Ascending aorta (tissue), 2 donors: ENCODE data around the gene TBC1D19. TPM values are rescaled to one million over a fixed set of nuclear protein-coding genes. Genes with fewer than 3 reads are reported as not detected.
"Not testable (repeated sequence)": the region's sequence is repeated elsewhere in the genome, so short reads cannot be mapped to it uniquely, and the experiment has no call there.

Experiments used
- DNase-seq, 2 donors: peaks; one replicate each; pipeline ENCODE4 v3.0.0-alpha.2; 2019; ENCODE audit warnings: low spot score in 2 of 2
- H3K27ac ChIP-seq, 2 donors: fragments of 200-600 bp; sonication (generic); one replicate each; pipeline ENCODE4 v1.5.1; 2016 to 2017; ENCODE audit warnings: mild to moderate bottlenecking in 1 of 2
- H3K27me3 ChIP-seq: fragments of 200-600 bp; sonication (generic); one replicate; pipeline ENCODE4 v1.5.1; 2017
- H3K36me3 ChIP-seq, 2 donors: fragments of 200-600 bp; sonication (generic); one replicate each; pipeline ENCODE4 v1.5.1; 2016
- H3K4me1 ChIP-seq, 2 donors: fragments of 200-600 bp; sonication (generic); one replicate each; pipeline ENCODE4 v1.5.1; 2016 to 2017; ENCODE audit warnings: mild to moderate bottlenecking in 1 of 2
- H3K4me3 ChIP-seq, 2 donors: fragments of 200-600 bp; sonication (generic); one replicate each; pipeline ENCODE4 v1.5.1; 2016 to 2017; ENCODE audit warnings: mild to moderate bottlenecking in 1 of 2
- H3K9me3 ChIP-seq, 2 donors: fragments of 200-600 bp; sonication (generic); one replicate each; pipeline ENCODE4 v1.5.1; 2016
- intact Hi-C: fragments of 100-400 bp; cut with DNase I; formaldehyde crosslinking; loops from one replicate; pipeline ENCODE4 v1.15.1; 2023
- total RNA-seq: library from RNA; depleted of rRNA; stranded (reverse); fragments of >200 nt; gene quantifications from one replicate; pipeline ENCODE4 v1.1.0, GENCODE V29; 2016
- TF ChIP-seq, protein P1 (sequence below), 3 experiments: fragments of 200-600 bp in 2 of 3; fragments of 450-650 bp in 1 of 3; sonication (generic) in 2 of 3; IDR thresholded peaks; one replicate each; pipeline ENCODE4 v1.5.1; 2016 to 2019; ENCODE audit warnings: antibody characterized with exemption in 3 of 3, mild to moderate bottlenecking in 1 of 3, moderate library complexity in 1 of 3

TBC1D19 gene
- total RNA-seq, 1 donor from 2014 or later: 18.1 TPM

- H3K27ac ChIP-seq: no peak overlapping the region
- intact Hi-C loops: no loop called here
- TF ChIP-seq, protein P1, sequence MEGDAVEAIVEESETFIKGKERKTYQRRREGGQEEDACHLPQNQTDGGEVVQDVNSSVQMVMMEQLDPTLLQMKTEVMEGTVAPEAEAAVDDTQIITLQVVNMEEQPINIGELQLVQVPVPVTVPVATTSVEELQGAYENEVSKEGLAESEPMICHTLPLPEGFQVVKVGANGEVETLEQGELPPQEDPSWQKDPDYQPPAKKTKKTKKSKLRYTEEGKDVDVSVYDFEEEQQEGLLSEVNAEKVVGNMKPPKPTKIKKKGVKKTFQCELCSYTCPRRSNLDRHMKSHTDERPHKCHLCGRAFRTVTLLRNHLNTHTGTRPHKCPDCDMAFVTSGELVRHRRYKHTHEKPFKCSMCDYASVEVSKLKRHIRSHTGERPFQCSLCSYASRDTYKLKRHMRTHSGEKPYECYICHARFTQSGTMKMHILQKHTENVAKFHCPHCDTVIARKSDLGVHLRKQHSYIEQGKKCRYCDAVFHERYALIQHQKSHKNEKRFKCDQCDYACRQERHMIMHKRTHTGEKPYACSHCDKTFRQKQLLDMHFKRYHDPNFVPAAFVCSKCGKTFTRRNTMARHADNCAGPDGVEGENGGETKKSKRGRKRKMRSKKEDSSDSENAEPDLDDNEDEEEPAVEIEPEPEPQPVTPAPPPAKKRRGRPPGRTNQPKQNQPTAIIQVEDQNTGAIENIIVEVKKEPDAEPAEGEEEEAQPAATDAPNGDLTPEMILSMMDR (IDR thresholded peaks at IDR 0.05): no peak
- no peak for DNase-seq
- H3K4me3 ChIP-seq: no peak overlapping the region
- no peaks in the 10 kb centered on the region for H3K27me3 ChIP-seq
- peaks cover 0 to 24% of the 10 kb centered on the region in 2 donors for H3K36me3 ChIP-seq
- H3K9me3 ChIP-seq: peaks cover 0 to 5% of the 10 kb centered on the region in 2 donors
- H3K4me1 ChIP-seq: no peaks in the 10 kb centered on the region
These were observed 76.4 kb downstream of the TBC1D19 start for GRCh38 chr4:26660261-26660660.

GRCh38 chr4:26663888-26664287 lies 80.0 kb downstream of the TBC1D19 start:
- DNase-seq: no peak
- TF ChIP-seq, protein P1 (IDR thresholded peaks at IDR 0.05): no peak
- no peaks in the 10 kb centered on the region for H3K27me3 ChIP-seq
- H3K4me3 ChIP-seq: no peak overlapping the region
- no peaks in the 10 kb centered on the region for H3K9me3 ChIP-seq
- H3K27ac ChIP-seq: no peak overlapping the region
- no peaks in the 10 kb centered on the region for H3K4me1 ChIP-seq
- intact Hi-C loops: no loop called here
- H3K36me3 ChIP-seq: peaks cover 0 to 18% of the 10 kb centered on the region in 2 donors

GRCh38 chr4:26670903-26671537 lies 87.1 kb downstream of the TBC1D19 start:
- no peaks in the 10 kb centered on the region for H3K9me3 ChIP-seq
- no peak for DNase-seq
- H3K27ac ChIP-seq: no peak overlapping the region
- no peaks in the 10 kb centered on the region for H3K36me3 ChIP-seq
- H3K4me3 ChIP-seq: no peak overlapping the region
- H3K27me3 ChIP-seq: no peaks in the 10 kb centered on the region
- intact Hi-C loops: no loop called here
- no peaks in the 10 kb centered on the region for H3K4me1 ChIP-seq
- TF ChIP-seq, protein P1 (IDR thresholded peaks at IDR 0.05): no peak

- H3K9me3 ChIP-seq, H3K36me3 ChIP-seq, H3K27me3 ChIP-seq, H3K4me1 ChIP-seq, DNase-seq, intact Hi-C loops, H3K4me3 ChIP-seq, H3K27ac ChIP-seq: not testable (repeated sequence)
These were observed 95.3 kb downstream of the TBC1D19 start for GRCh38 chr4:26679040-26679695.

DNA sequence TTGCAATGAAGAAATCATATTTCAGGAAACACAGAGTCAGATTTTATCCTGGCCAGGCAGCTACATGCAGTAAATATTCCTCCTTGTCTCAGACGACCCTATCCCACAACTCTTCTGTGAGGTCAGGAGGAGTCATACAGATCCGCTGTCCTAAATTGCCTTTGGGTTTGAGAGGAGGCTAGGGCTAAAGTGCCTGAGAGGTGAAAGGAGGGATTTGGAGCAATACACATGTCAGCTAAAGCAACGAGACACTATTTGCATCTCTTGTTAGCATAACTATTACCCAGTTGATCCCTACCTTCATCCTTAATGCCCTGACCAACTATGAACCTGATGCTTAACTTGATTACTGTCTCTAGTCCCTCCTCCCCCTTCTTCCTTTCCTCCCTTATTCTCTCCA lies 98.6 kb downstream of the TBC1D19 start:
- Histone ChIP-seq H3K4me3 (no peak overlapping the region), H3K27ac (no peak overlapping the region), H3K9me3 (no peaks in the 10 kb centered on the region), H3K4me1 (no peaks in the 10 kb centered on the region), H3K36me3 (peaks cover 2 to 5% of the 10 kb centered on the region in 2 donors), H3K27me3 (no peaks in the 10 kb centered on the region)
- TF ChIP-seq, protein P1 (IDR thresholded peaks at IDR 0.05): no peak
- intact Hi-C loops: no loop called here
- no peak for DNase-seq

DNA sequence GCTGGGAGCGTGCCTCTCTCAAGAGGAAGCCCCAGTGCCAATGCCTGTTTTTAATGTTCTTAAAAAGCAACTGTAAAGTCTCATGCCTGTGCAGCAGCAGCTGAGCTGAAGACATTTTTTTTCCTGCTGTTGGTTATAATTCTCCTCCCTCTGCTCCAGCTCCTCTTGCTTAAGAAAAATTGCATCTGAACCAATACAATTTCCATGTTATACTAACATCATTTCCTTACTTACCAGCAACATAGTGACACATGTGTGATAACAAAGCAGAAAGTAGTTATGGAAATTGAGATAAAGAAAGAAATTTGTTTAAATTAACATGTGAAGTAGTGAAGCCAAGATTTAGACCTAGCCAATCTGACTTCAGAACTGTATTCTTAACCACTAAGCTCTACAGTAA lies 101.4 kb downstream of the TBC1D19 start:
- Histone ChIP-seq H3K9me3 (peaks cover 0 to 3% of the 10 kb centered on the region in 2 donors), H3K4me1 (no peaks in the 10 kb centered on the region), H3K27ac (no peak overlapping the region), H3K27me3 (no peaks in the 10 kb centered on the region), H3K4me3 (no peak overlapping the region), H3K36me3 (peaks cover 3 to 5% of the 10 kb centered on the region in 2 donors)
- no peak for DNase-seq
- intact Hi-C loops: no loop called here
- TF ChIP-seq, protein P1 (IDR thresholded peaks at IDR 0.05): no peak
